Panc1 (cell line): Measurements from ENCODE around the gene PLA2G12B. TPM values are rescaled to one million over a fixed set of nuclear protein-coding genes. Genes with fewer than 3 reads are reported as not detected.

Source experiments
- ATAC-seq: fragments of 200-7000 bp; cut with Tn5 transposase; 2 replicates; pipeline ENCODE4 v1.9.1; 2020; ENCODE audit warnings: mild to moderate bottlenecking, moderate library complexity
- BruUV-seq: library from RNA; stranded (reverse); fragments of 400-500 nt; replicated peaks from 2 replicates; lab custom pipeline; 2021; lab: Mats Ljungman, UMichigan
- CTCF ChIA-PET: fragments of 300-600 bp; sonication (Branson Sonifier 250); formaldehyde crosslinking; loops from one replicate; lab custom pipeline; 2022; ENCODE audit warnings: antibody characterized with exemption; lab: Charles Lee
- POLR2A ChIA-PET: fragments of 300-600 bp; sonication (Branson Sonifier 250); formaldehyde crosslinking; loops from one replicate; lab custom pipeline; 2022; ENCODE audit warnings: antibody characterized with exemption; lab: Charles Lee
- DNase-seq: peaks from one replicate; pipeline ENCODE4 v3.0.0-alpha.2; 2010; ENCODE audit warnings: low read depth, low spot score
- H3K27ac ChIP-seq: 2 replicates; pipeline ENCODE4 v1.5.1; 2011; ENCODE audit warnings: mild to moderate bottlenecking, low read length, inconsistent platforms
- H3K27me3 ChIP-seq: fragments of 200-500 bp; sonication (Bioruptor generic); 2 replicates; pipeline ENCODE4 v1.6.0; 2014; ENCODE audit warnings: low read length, inconsistent platforms; ENCODE audit not compliant: control insufficient read depth, insufficient read depth
- H3K36me3 ChIP-seq: fragments of 200-500 bp; sonication (Bioruptor generic); 2 replicates; pipeline ENCODE4 v1.5.1; 2014; ENCODE audit warnings: inconsistent platforms, mild to moderate bottlenecking, low read length, moderate library complexity; ENCODE audit not compliant: control insufficient read depth, insufficient read depth
- H3K4me1 ChIP-seq: 2 replicates; pipeline ENCODE4 v1.5.1; 2011; ENCODE audit warnings: inconsistent platforms, mild to moderate bottlenecking, low read length, moderate library complexity; ENCODE audit not compliant: control insufficient read depth, insufficient read depth
- H3K4me3 ChIP-seq, 2 experiments: 2 replicates each; pipeline ENCODE4 v1.5.1; 2011 to 2012; ENCODE audit warnings: low read depth in 2 of 2, low read length in 2 of 2, mild to moderate bottlenecking in 2 of 2, inconsistent platforms in 1 of 2, moderate library complexity in 1 of 2
- H3K9me3 ChIP-seq: fragments of 200-500 bp; sonication (Bioruptor generic); 2 replicates; pipeline ENCODE4 v1.5.1; 2014; ENCODE audit warnings: low read depth, mild to moderate bottlenecking, inconsistent platforms, low read length, moderate library complexity; ENCODE audit not compliant: control insufficient read depth, insufficient read depth
- CTCF ChIP-seq: fragments of 450-650 bp; IDR thresholded peaks from 2 replicates; pipeline ENCODE4 v1.5.1; 2017; ENCODE audit warnings: mild to moderate bottlenecking
- POLR2AphosphoS5 ChIP-seq: IDR thresholded peaks from 2 replicates; pipeline ENCODE4 v1.6.1; 2012; ENCODE audit warnings: mild to moderate bottlenecking, low read depth, low read length, moderate library complexity
- REST ChIP-seq, 2 experiments: IDR thresholded peaks; 2 replicates each; pipeline ENCODE4 v1.6.1; 2011 to 2012; ENCODE audit warnings: low read depth in 2 of 2, control low read depth in 1 of 2, low read length in 1 of 2, mild to moderate bottlenecking in 1 of 2, moderate library complexity in 1 of 2; ENCODE audit not compliant: insufficient read depth in 1 of 2
- SIN3A ChIP-seq: IDR thresholded peaks from 2 replicates; pipeline ENCODE4 v1.6.1; 2012; ENCODE audit warnings: low read depth, mild to moderate bottlenecking, low read length, moderate library complexity, borderline replicate concordance; ENCODE audit not compliant: insufficient read depth
- TCF7L2 ChIP-seq: IDR thresholded peaks from 2 replicates; pipeline ENCODE4 v1.6.1; 2011; ENCODE audit warnings: mild to moderate bottlenecking, low read depth, low read length, inconsistent platforms
- in situ Hi-C: cut with HindIII; loops from 2 replicates; pipeline ENCODE4 v1.10.0; 2016; ENCODE audit warnings: low sequenced_read_pairs, low pct_unique_long_range_greater_than_20kb
- intact Hi-C: fragments of 100-400 bp; cut with micrococcal nuclease; formaldehyde crosslinking; loops from one replicate; pipeline ENCODE4 v1.10.0; 2022; ENCODE audit not compliant: unreplicated experiment
- total RNA-seq: library from RNA; stranded (reverse); gene quantifications from one replicate; pipeline ENCODE4 v1.2.1, GENCODE V29; 2021; ENCODE audit not compliant: unreplicated experiment

The PLA2G12B gene
- total RNA-seq, 1 experiment from 2014 or later = not detected

DNA sequence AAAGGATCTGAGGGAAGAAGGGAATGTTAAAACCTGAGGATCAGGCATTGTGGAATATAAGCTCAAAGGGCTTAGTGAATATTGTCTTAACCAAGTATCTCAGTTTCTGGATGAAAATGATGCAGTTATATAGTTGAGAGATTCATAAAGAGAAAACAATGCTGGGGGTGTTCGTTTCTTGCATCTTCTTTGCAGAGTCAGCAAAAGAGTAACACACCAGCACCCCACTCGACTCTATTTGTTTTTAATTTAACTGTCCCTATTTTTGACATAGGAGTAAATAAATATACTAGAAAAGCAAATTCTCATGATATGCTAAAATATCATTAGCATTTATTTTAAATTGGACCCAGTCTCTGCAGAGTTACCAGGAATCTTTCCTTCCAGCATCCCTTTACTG, 68.7 kb downstream of the PLA2G12B start:
- Histone ChIP-seq H3K9me3 (no peaks in the 10 kb centered on the region), H3K4me3 (no peak overlapping the region), H3K27me3 (no peaks in the 10 kb centered on the region), H3K27ac (no peak overlapping the region), H3K4me1 (no peaks in the 10 kb centered on the region), H3K36me3 (no peaks in the 10 kb centered on the region)
- ATAC-seq (no peak), DNase-seq (no peak)
- intact Hi-C loops = no loop called here
- TF ChIP-seq POLR2AphosphoS5 = no peak
- TF ChIP-seq TCF7L2 = no peak
- no peak for TF ChIP-seq SIN3A
- TF ChIP-seq REST (IDR thresholded peaks at IDR 0.05; ENCODE audit: insufficient read depth in 1 of 2, low read depth in 2 of 2, low read length in 1 of 2) = no peak
- TF ChIP-seq CTCF = no peak
- in situ Hi-C loops = no loop called here
- ChIA-PET CTCF (no interaction called here), POLR2A (no interaction called here)
- no TSS peak for BruUV-seq

Other genes with a start within 250 kb of the PLA2G12B start
- gene OIT3, start 61.1 kb downstream of the PLA2G12B start, total RNA-seq = not detected
- gene P4HA1, start 142.1 kb upstream of the PLA2G12B start, total RNA-seq = 58.5 TPM
- gene NUDT13, start 155.6 kb upstream of the PLA2G12B start, total RNA-seq = 6.1 TPM
- gene ECD, start 213.2 kb upstream of the PLA2G12B start, total RNA-seq = 53.9 TPM
- 20.8 TPM for gene FAM149B1, start 213.3 kb upstream of the PLA2G12B start, total RNA-seq